GM21528 (cell line): ENCODE measurements around the gene PRAMEF17.
"Not testable (repeated sequence)": the region's sequence is repeated elsewhere in the genome, so short reads cannot be mapped to it uniquely, and the experiment has no call there.

Experiments
- ATAC-seq: cut with Tn5 transposase; IDR thresholded peaks from one replicate; pipeline ENCODE4 v1.9.1; 2021; ENCODE audit warnings: mild to moderate bottlenecking, moderate library complexity; ENCODE audit not compliant: unreplicated experiment, low FRiP score

Gene PRAMEF17, protein sequence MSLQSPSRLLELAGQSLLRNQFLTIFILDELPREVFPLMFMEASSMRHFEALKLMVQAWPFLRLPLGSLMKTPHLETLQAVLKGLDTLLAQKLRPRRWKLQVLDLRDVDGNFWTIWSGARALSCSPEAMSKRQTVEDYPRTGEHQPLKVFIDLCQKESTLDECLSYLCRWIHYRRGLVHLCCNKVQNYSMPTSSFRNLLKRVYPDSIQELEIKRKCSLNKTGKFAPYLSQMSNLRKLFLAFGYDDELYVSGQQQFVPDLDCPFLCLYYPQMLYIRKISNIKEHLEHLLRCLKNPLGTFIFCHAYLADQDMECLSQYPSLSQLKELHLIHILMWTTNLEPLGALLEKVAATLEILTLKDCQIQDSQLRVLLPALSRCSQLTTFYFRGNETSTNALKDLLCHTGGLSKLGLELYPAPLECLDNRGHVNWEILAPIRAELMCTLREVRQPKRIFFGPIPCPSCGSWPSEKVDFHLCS

DNA sequence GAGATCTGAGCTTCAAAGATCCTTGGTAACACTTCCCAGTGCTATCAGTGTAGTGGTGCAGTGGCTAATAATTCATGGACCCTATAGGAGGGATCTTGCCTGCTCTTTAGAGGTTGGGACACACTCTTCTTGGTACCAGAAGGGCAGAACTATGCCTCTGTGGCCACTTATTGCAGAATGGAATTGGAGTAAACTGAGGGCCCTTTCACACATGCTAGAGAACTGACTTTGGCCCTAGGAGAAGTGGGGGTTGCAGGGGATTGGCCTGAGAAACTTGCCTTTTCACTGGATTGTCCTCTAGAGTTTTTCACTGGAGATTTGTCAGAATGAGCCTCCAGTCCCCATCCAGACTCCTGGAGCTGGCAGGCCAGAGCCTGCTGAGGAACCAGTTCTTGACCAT is at the start of gene PRAMEF17:
PRAMEF17 (plus strand) TSS at position 301 of the 400 bp plus-strand sequence; CDS start at position 327, 26 bp downstream.
- ATAC-seq = not testable (repeated sequence)

DNA sequence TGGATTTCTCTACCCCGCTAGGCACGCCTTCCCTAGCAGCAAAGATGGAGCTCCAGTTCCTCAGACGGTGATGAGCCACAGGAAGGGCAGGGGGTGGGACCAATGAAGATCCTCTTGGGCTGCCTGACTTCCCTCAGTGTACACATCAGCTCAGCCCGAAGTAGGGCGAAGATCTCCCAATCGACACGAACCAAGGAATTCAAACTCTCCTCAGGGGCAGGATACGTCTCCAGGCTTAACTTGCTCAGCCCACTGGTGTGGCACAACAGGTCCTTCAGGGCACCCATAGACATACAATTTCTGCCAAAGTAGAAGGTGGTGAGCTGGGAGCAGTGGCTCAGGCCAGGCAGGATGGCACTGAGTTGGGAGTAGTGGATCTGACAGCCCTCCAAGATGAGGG is 46.9 kb upstream of the PRAMEF17 start:
- ATAC-seq = not testable (repeated sequence)

DNA sequence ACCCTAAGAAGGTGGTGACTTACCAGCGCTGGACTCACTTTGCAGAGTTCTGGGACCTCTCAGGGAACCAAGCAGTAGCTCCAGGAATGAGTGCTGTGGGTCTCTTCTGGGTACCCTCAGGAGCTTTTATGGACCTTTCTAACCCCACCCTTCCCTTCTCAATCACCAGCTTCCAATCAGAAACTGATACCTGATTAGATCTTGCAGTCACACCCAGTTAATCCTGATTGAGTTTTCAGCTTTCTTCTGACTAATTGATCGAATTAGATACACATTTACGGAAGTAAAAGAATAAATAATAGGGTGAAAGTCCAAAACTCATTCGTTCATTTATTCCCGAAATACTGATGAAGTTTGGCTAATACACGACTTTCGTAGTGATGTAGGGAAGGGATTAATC is 42.4 kb upstream of the PRAMEF17 start, which contains the start of gene PRAMEF14:
PRAMEF14 (minus strand) TSS at position 101 of the 400 bp plus-strand sequence. CDS start 1,820 bp downstream, outside the sequence.
- not testable (repeated sequence) for ATAC-seq

DNA sequence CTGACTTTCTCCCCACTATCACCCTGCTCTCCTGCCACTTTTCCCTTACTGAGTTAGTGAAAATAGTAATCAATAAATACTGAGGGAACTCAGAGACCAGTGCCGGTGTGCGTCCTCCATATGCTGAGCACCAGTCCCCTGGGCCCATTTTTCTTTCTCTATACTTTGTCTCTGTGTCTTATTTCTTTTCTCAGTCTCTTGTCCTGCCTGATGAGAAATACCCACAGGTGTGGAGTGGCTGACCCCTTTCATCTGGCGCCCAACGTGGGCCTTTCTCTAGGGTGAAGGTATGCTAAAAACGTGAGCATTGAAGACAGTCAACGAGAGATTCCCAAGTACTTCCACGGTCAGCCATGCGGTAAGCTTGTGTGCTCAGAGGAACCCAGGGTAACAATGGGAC is 36.0 kb upstream of the PRAMEF17 start:
- not testable (repeated sequence) for ATAC-seq

DNA sequence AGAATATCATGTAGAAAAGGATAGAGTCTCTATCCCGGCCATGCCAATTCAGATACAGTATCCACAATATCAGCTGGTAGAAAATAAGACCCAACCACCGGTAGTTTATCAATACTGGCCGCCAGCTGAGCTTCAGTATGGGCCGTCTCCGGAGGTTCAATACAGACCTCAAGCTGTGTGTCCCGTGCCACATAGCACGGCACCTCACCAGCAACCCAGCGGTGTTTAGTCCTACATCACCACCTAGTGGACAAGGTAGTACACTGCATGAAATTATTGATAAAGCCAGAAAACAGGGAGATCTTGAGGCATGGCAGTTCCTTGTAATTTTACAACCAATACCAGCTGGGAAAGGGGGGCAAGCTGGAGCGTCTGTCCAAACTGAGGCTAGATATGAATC is 35.0 kb upstream of the PRAMEF17 start:
- not testable (repeated sequence) for ATAC-seq

DNA sequence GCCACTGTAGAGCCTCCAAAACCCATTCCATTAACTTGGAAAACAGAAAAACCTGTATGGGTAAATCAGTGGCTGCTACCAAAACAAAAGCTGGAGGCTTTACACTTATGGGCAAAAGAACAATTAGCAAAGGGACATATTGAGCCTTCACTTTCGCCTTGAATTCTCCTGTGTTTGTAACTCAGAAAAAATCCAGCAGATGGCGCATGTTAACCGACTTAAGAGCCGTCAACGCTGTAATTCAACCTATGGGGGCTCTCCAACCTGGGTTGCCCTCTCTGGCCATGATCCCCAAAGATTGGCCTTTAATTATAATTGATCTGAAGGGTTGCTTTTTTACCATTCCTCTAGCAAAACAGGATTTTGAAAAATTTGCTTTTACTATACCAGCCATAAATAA is 32.7 kb upstream of the PRAMEF17 start:
- not testable (repeated sequence) for ATAC-seq

DNA sequence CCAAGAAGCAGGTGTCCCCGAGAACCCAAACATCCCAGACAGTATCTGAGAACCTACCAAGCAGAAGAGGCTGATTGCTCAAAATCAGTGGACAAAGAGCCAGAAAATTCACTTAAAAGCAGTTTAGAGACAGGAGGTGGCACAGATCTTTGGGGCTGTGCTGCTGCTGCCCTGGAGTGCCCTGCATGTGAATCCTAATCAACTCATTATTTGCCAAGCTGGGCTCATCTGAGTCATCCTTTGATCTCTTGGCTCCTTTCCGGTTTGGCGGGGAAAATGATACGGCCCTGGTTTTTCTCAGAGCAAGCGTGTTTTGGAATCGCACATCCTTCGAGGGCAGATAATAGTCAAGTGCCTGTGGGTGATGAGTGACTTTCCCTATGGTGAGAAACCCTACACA is 27.1 kb upstream of the PRAMEF17 start:
- not testable (repeated sequence) for ATAC-seq

GRCh38 chr1:13364928-13365327 is 24.5 kb upstream of the PRAMEF17 start:
- ATAC-seq = not testable (repeated sequence)

GRCh38 chr1:13366536-13366935 is 22.9 kb upstream of the PRAMEF17 start:
- ATAC-seq = not testable (repeated sequence)

GRCh38 chr1:13368544-13368943 is 20.9 kb upstream of the PRAMEF17 start:
- ATAC-seq = not testable (repeated sequence)

GRCh38 chr1:13378983-13379382 is 10.4 kb upstream of the PRAMEF17 start:
- ATAC-seq = not testable (repeated sequence)

- ATAC-seq = not testable (repeated sequence)
Measured at GRCh38 chr1:13380380-13380779, 9.1 kb upstream of the PRAMEF17 start.

GRCh38 chr1:13393004-13393403 is 3.6 kb downstream of the PRAMEF17 start:
- ATAC-seq = not testable (repeated sequence)

GRCh38 chr1:13394761-13395160 is 5.3 kb downstream of the PRAMEF17 start:
- ATAC-seq = not testable (repeated sequence)

DNA sequence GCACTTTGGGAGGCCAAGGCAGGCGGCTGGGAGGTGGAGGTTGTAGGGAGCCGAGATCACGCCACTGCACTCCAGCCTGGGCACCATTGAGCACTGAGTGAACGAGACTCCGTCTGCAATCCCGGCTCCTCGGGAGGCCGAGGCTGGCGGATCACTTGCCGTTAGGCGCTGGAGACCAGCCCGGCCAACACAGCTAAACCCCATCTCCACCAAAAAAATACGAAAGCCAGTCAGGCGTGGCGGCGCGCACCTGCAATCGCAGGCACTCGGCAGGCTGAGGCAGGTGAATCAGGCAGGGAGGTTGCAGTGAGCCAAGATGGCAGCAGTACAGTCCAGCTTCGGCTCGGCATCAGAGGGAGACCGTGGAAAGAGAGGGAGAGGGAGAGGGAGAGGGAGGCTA is 5.9 kb downstream of the PRAMEF17 start:
- not testable (repeated sequence) for ATAC-seq

DNA sequence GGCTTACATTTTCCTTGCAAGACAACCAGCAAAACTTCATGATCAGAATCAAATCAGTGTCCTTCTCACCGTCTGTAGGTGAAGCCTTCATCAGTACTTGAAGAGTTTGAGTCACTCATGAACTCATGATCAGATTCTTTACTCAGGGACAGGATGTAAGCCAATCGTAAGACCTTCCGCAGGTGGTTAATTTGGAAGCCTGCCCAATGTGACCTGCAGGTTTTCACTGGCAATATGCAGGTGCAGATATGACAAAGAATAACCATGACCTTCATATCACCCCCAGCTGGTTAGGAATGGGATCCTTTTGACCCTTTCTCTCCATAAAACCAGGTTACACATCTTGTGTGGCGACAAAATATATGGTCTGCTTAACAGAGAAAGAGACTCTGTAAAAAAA is 18.4 kb downstream of the PRAMEF17 start:
- no peak for ATAC-seq

- not testable (repeated sequence) for ATAC-seq
Measured at GRCh38 chr1:13410150-13410549, 20.7 kb downstream of the PRAMEF17 start, which contains the start of gene PRAMEF20. Gene PRAMEF20 (plus strand): TSS chr1:13410450. CDS start chr1:13416355, 5,905 bp downstream.

- ATAC-seq = no peak
Measured at GRCh38 chr1:13430495-13430894, 41.1 kb downstream of the PRAMEF17 start.

GRCh38 chr1:13432251-13432650 is 42.8 kb downstream of the PRAMEF17 start:
- no peak for ATAC-seq

- ATAC-seq = not testable (repeated sequence)
Measured at GRCh38 chr1:13433694-13434358, 44.4 kb downstream of the PRAMEF17 start.

DNA sequence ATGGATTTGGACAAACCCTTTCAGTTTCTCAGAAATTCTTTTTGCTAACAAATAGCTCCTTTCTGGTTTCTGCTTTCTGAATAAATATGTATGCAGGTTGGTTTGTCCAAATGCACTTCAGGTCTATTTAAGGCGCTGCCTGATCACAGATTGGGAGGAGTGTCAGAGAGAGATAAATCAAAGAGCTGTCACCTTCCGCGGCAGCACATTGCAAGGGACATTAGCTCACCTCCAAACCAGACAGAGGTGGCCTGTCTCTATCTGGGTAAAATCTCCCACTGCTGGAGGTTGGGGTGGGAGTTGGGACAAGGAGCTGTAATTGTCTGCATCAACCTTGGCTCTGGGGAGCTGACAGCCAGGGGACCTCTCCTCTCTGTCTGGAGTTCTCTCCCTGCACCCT is 46.0 kb downstream of the PRAMEF17 start:
- no peak for ATAC-seq
